CD14-positive monocyte (primary cell): ENCODE data around the gene DAPK1. TPM values are rescaled to one million over a fixed set of nuclear protein-coding genes. Genes with fewer than 3 reads are reported as not detected.

ENCODE experiments used
- DNase-seq, 3 donors: peaks; one replicate each; pipeline ENCODE4 v3.0.0-alpha.2; 2011 to 2022
- H2AFZ ChIP-seq: 2 replicates; pipeline ENCODE4 v1.6.0; 2012; ENCODE audit warnings: mild to moderate bottlenecking, low read depth, low read length, inconsistent platforms; ENCODE audit not compliant: insufficient read depth, poor library complexity, severe bottlenecking
- H3K27ac ChIP-seq, 2 donors: 1 replicate in 1 of 2; 2 replicates in 1 of 2; pipeline ENCODE4 v1.5.1; 2012 to 2013; ENCODE audit warnings: low read length in 2 of 2, control low read depth in 1 of 2, inconsistent platforms in 1 of 2, low read depth in 1 of 2, mild to moderate bottlenecking in 1 of 2
- H3K27me3 ChIP-seq, 2 donors: one replicate each; pipeline versions ENCODE4 v1.6.0 to v1.6.1; 2011 to 2013; ENCODE audit warnings: low read length in 2 of 2; ENCODE audit not compliant: control insufficient read depth in 2 of 2, insufficient read depth in 2 of 2
- H3K36me3 ChIP-seq, 2 donors: replicated peaks in 1 of 2; 1 replicate in 1 of 2; 2 replicates in 1 of 2; pipeline versions ENCODE4 v1.5.1 to v1.6.1; 2012 to 2013; ENCODE audit warnings: low read length in 2 of 2, control low read depth in 1 of 2, inconsistent platforms in 1 of 2, mild to moderate bottlenecking in 1 of 2; ENCODE audit not compliant: insufficient read depth in 2 of 2, control insufficient read depth in 1 of 2
- H3K4me1 ChIP-seq, 2 donors: 1 replicate in 1 of 2; 2 replicates in 1 of 2; pipeline versions ENCODE4 v1.5.1 to v1.6.1; 2012 to 2013; ENCODE audit warnings: low read length in 2 of 2, control low read depth in 1 of 2, inconsistent platforms in 1 of 2, mild to moderate bottlenecking in 1 of 2, moderate library complexity in 1 of 2; ENCODE audit not compliant: insufficient read depth in 2 of 2, control insufficient read depth in 1 of 2
- H3K4me2 ChIP-seq: replicated peaks from 2 replicates; pipeline ENCODE3; 2012; ENCODE audit warnings: low read length, moderate library complexity, mild to moderate bottlenecking; ENCODE audit not compliant: poor library complexity, severe bottlenecking; ENCODE audit errors: extremely low read depth
- H3K4me3 ChIP-seq, 3 experiments: fragments of 200-600 bp in 1 of 3; sonication (generic) in 1 of 3; replicated peaks in 1 of 3; 1 replicate in 2 of 3; 2 replicates in 1 of 3; pipeline ENCODE4 v1.5.1; 2011 to 2013; ENCODE audit warnings: low read length in 3 of 3, mild to moderate bottlenecking in 3 of 3, control low read depth in 2 of 3, low read depth in 2 of 3, inconsistent platforms in 1 of 3, moderate library complexity in 1 of 3
- H3K79me2 ChIP-seq: 2 replicates; pipeline ENCODE4 v1.6.0; 2012; ENCODE audit warnings: mild to moderate bottlenecking, control low read depth, inconsistent platforms, low read length, moderate library complexity; ENCODE audit not compliant: insufficient read depth
- H3K9ac ChIP-seq: 2 replicates; pipeline ENCODE4 v1.6.0; 2017; ENCODE audit warnings: low read length, mild to moderate bottlenecking; ENCODE audit not compliant: insufficient read depth, poor library complexity, severe bottlenecking
- H3K9me3 ChIP-seq, 2 donors: replicated peaks in 1 of 2; 1 replicate in 1 of 2; 2 replicates in 1 of 2; pipeline versions ENCODE4 v1.5.1 to v1.6.1; 2012 to 2013; ENCODE audit warnings: low read length in 2 of 2, control low read depth in 1 of 2; ENCODE audit not compliant: control insufficient read depth in 1 of 2, insufficient read depth in 1 of 2
- H4K20me1 ChIP-seq: 2 replicates; pipeline ENCODE4 v1.6.0; 2012; ENCODE audit warnings: mild to moderate bottlenecking, low read length, control low read depth, moderate library complexity; ENCODE audit not compliant: insufficient read depth
- H3K27ac Mint-ChIP-seq, 7 donors: one replicate each; pipeline ENCODE4 v1.8.0; 2020; ENCODE audit warnings: mild to moderate bottlenecking in 7 of 7, mixed read lengths in 7 of 7, moderate library complexity in 6 of 7, inconsistent platforms in 2 of 7
- H3K27me3 Mint-ChIP-seq, 3 donors: one replicate each; pipeline ENCODE4 v1.8.0; 2021 to 2022; ENCODE audit warnings: low read depth in 3 of 3, mild to moderate bottlenecking in 3 of 3, mixed read lengths in 3 of 3, moderate library complexity in 3 of 3, inconsistent platforms in 1 of 3
- H3K36me3 Mint-ChIP-seq, 2 donors: one replicate each; pipeline ENCODE4 v1.8.0; 2020; ENCODE audit warnings: mixed read lengths in 2 of 2, inconsistent platforms in 1 of 2, mild to moderate bottlenecking in 1 of 2
- H3K4me1 Mint-ChIP-seq: one replicate; pipeline ENCODE4 v1.8.0; 2020; ENCODE audit warnings: mild to moderate bottlenecking, mixed read lengths
- H3K4me3 Mint-ChIP-seq, 2 donors: one replicate each; pipeline ENCODE4 v1.8.0; 2020; ENCODE audit warnings: mild to moderate bottlenecking in 2 of 2, mixed read lengths in 2 of 2, moderate library complexity in 1 of 2
- H3K9me3 Mint-ChIP-seq, 7 donors: one replicate each; pipeline ENCODE4 v1.8.0; 2020 to 2022; ENCODE audit warnings: mixed read lengths in 7 of 7, mild to moderate bottlenecking in 6 of 7, moderate library complexity in 6 of 7, inconsistent platforms in 2 of 7
- WGBS: methylation state at CpG from one replicate; pipeline ENCODE4 v1.1.5; 2013; ENCODE audit warnings: missing lambda C conversion rate; ENCODE audit not compliant: insufficient coverage; 5-methylcytosine and 5-hydroxymethylcytosine counted together
- intact Hi-C, 2 donors: fragments of 100-400 bp; cut with micrococcal nuclease; formaldehyde crosslinking; loops; one replicate each; pipeline versions ENCODE4 v1.15.0 to v1.15.1; 2023
- polyA plus RNA-seq, 3 donors: library from polyadenylated mRNA; depleted of rRNA in 1 of 3; unstranded in 2 of 3; stranded (reverse) in 1 of 3; fragments of 300-500 nt in 2 of 3; fragments of >200 nt in 1 of 3; fragmentation: Illumina TruSeq in 2 of 3; gene quantifications; 1 replicate in 2 of 3; 2 replicates in 1 of 3; pipeline ENCODE4 v1.2.3, GENCODE V29; 2012 to 2021
- TF ChIP-seq, protein P1 (sequence below): fragments of 200-600 bp; IDR thresholded peaks from one replicate; pipeline ENCODE4 v1.8.0; 2022; ENCODE audit warnings: antibody characterized with exemption, mild to moderate bottlenecking

DAPK1 gene
- polyA plus RNA-seq, 3 donors, result 24.1 to 102 (median 44.4) TPM

DNA sequence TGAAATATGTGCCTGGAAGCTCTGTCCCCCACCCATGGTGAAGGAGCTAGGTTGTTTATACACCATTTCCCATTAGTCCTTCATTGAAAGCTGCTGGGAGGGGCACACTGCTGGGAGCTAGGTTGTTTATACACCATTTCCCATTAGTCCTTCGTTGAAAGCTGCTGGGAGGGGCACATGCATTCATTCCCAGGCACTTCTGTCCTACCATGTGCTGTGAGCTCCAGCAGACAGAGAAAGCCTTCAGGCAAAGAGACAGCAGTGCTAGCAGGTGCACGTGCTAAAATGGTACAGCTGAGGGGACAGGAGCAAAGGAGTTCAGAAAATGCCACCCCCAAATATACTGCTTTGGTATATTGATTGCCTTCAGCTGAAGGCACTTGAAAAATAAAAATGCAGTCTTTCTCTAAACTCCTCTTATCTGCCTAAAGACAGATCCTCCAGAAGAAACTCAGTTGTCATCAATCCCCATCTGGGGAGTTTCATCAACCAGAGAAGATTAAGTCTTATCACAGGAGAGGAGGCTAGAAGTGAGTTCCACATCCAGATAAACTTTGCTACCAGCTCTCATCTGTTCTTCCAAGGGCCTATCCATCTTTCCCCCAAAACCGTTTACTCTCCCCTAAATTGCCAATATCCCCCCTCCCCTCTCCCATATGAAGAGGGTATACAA is 27.7 kb upstream of the DAPK1 start:
- Mint-ChIP-seq H3K4me3 (no peak overlapping the region), H3K27ac (no peak overlapping the region), H3K36me3 (no peaks in the 10 kb centered on the region), H3K27me3 (peaks cover 0 to 4% (median 0%) of the 10 kb centered on the region in 3 donors), H3K4me1 (no peaks in the 10 kb centered on the region), H3K9me3 (peaks cover 0 to 1% (median 0%) of the 10 kb centered on the region in 7 donors)
- H3K4me3 ChIP-seq, result no peak overlapping the region
- no peak overlapping the region for H3K27ac ChIP-seq
- 100% methylated on average over 2 of the region's 3 CpGs for WGBS
- no peaks in the 10 kb centered on the region for H3K79me2 ChIP-seq
- no peaks in the 10 kb centered on the region for H3K36me3 ChIP-seq
- no peak for DNase-seq
- H3K4me1 ChIP-seq, result no peaks in the 10 kb centered on the region
- intact Hi-C loops, result loop anchor here in 1 of 2 donors (5.0 kb wide), 1 partner anchor 38 kb away; no protein-coding TSS in a partner anchor
- TF ChIP-seq, protein P1, sequence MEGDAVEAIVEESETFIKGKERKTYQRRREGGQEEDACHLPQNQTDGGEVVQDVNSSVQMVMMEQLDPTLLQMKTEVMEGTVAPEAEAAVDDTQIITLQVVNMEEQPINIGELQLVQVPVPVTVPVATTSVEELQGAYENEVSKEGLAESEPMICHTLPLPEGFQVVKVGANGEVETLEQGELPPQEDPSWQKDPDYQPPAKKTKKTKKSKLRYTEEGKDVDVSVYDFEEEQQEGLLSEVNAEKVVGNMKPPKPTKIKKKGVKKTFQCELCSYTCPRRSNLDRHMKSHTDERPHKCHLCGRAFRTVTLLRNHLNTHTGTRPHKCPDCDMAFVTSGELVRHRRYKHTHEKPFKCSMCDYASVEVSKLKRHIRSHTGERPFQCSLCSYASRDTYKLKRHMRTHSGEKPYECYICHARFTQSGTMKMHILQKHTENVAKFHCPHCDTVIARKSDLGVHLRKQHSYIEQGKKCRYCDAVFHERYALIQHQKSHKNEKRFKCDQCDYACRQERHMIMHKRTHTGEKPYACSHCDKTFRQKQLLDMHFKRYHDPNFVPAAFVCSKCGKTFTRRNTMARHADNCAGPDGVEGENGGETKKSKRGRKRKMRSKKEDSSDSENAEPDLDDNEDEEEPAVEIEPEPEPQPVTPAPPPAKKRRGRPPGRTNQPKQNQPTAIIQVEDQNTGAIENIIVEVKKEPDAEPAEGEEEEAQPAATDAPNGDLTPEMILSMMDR, result no peak
- no peaks in the 10 kb centered on the region for H4K20me1 ChIP-seq
- H2AFZ ChIP-seq, result no peak overlapping the region
- no peaks in the 10 kb centered on the region for H3K27me3 ChIP-seq
- no peak overlapping the region for H3K9ac ChIP-seq
- no peak overlapping the region for H3K4me2 ChIP-seq
- no peaks in the 10 kb centered on the region for H3K9me3 ChIP-seq

DNA sequence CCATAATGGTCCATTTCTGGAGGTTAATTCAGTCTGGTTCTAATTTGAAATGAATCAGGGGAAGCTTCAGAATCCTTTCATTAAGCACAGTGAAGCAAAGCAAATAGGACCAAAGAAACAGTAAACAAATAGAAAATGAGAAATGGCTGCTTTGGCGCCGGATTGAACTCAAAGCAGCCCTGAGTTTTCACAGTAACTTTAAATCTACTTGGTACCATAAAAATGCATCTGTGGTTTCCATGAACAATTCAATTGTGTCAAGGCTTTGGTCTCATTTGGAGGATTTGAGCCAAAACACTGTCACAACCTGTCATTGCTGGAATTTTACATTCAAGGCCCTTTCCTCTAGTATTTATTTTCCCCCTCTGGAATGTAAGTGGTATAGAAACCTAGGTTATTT is 25.9 kb upstream of the DAPK1 start:
- H2AFZ ChIP-seq, result no peak overlapping the region
- H3K4me1 ChIP-seq, result no peaks in the 10 kb centered on the region
- no peaks in the 10 kb centered on the region for H3K36me3 ChIP-seq
- DNase-seq, result no peak
- H4K20me1 ChIP-seq, result no peaks in the 10 kb centered on the region
- Mint-ChIP-seq H3K4me3 (no peak overlapping the region), H3K36me3 (no peaks in the 10 kb centered on the region), H3K27me3 (peaks cover 0 to 2% (median 0%) of the 10 kb centered on the region in 3 donors), H3K9me3 (peaks cover 0 to 3% (median 0%) of the 10 kb centered on the region in 7 donors), H3K27ac (no peak overlapping the region), H3K4me1 (no peaks in the 10 kb centered on the region)
- WGBS, result 100% methylated on average over 2 of the region's 2 CpGs
- H3K27ac ChIP-seq, result no peak overlapping the region
- H3K4me3 ChIP-seq, result no peak overlapping the region
- no peak overlapping the region for H3K4me2 ChIP-seq
- no peaks in the 10 kb centered on the region for H3K79me2 ChIP-seq
- H3K27me3 ChIP-seq, result no peaks in the 10 kb centered on the region
- intact Hi-C loops, result loop anchor here in 1 of 2 donors (5.0 kb wide), 1 partner anchor 39 kb away; no protein-coding TSS in a partner anchor
- TF ChIP-seq, protein P1, result no peak
- H3K9me3 ChIP-seq, result no peaks in the 10 kb centered on the region
- H3K9ac ChIP-seq, result no peak overlapping the region
